ENCODE measurements around the gene TMEM8B. TPM values are rescaled to one million over a fixed set of nuclear protein-coding genes. Genes with fewer than 3 reads are reported as not detected.

The TMEM8B gene
- polyA plus RNA-seq, 3 donors, result 2.6 to 11.6 (median 3.8) TPM

- intact Hi-C loops (cut with micrococcal nuclease), result no loop called here
- Histone ChIP-seq H3K9me3 (replicated peaks in 1 of 2; ENCODE audit: control insufficient read depth in 1 of 2, insufficient read depth in 1 of 2, low read length in 2 of 2) (no peaks in the 10 kb centered on the region), H4K20me1 (ENCODE audit: insufficient read depth, low read length) (no peaks in the 10 kb centered on the region), H2AFZ (ENCODE audit: insufficient read depth, low read depth, low read length, poor library complexity, severe bottlenecking) (no peak overlapping the region), H3K79me2 (ENCODE audit: insufficient read depth, low read length) (no peaks in the 10 kb centered on the region), H3K4me1 (ENCODE audit: control insufficient read depth in 1 of 2, insufficient read depth in 2 of 2, low read length in 2 of 2) (no peaks in the 10 kb centered on the region), H3K9ac (ENCODE audit: insufficient read depth, low read length, poor library complexity, severe bottlenecking) (no peak overlapping the region), H3K27ac (ENCODE audit: low read depth in 1 of 2, low read length in 2 of 2) (no peak overlapping the region), H3K36me3 (replicated peaks in 1 of 2; ENCODE audit: control insufficient read depth in 1 of 2, insufficient read depth in 2 of 2, low read length in 2 of 2) (no peaks in the 10 kb centered on the region), H3K4me3 (replicated peaks in 1 of 3; ENCODE audit: low read depth in 2 of 3, low read length in 3 of 3) (no peak overlapping the region), H3K4me2 (replicated peaks; ENCODE audit: extremely low read depth, low read length, poor library complexity, severe bottlenecking) (no peak overlapping the region), H3K27me3 (ENCODE audit: control insufficient read depth in 2 of 2, insufficient read depth in 2 of 2, low read length in 2 of 2) (peaks cover 0 to 2% of the 10 kb centered on the region in 2 donors)
- no peak for TF ChIP-seq CTCF (IDR thresholded peaks at IDR 0.05)
- H3K4me1 Mint-ChIP-seq, result no peaks in the 10 kb centered on the region
- no peaks in the 10 kb centered on the region for H3K9me3 Mint-ChIP-seq
- no peak for DNase-seq
- H3K36me3 Mint-ChIP-seq, result no peaks in the 10 kb centered on the region
- no peak overlapping the region for H3K4me3 Mint-ChIP-seq
- peaks cover 11 to 35% (median 17%) of the 10 kb centered on the region in 3 donors for H3K27me3 Mint-ChIP-seq (ENCODE audit: low read depth in 3 of 3)
- H3K27ac Mint-ChIP-seq, result no peak overlapping the region
Observed at GRCh38 chr9:35898337-35898736, 69.3 kb downstream of the TMEM8B start.

- Histone ChIP-seq H3K4me2 (replicated peaks; ENCODE audit: extremely low read depth, low read length, poor library complexity, severe bottlenecking) (no peak overlapping the region), H2AFZ (ENCODE audit: insufficient read depth, low read depth, low read length, poor library complexity, severe bottlenecking) (no peak overlapping the region), H3K36me3 (replicated peaks in 1 of 2; ENCODE audit: control insufficient read depth in 1 of 2, insufficient read depth in 2 of 2, low read length in 2 of 2) (no peaks in the 10 kb centered on the region), H3K4me3 (replicated peaks in 1 of 3; ENCODE audit: low read depth in 2 of 3, low read length in 3 of 3) (no peak overlapping the region), H3K4me1 (ENCODE audit: control insufficient read depth in 1 of 2, insufficient read depth in 2 of 2, low read length in 2 of 2) (no peaks in the 10 kb centered on the region), H3K9me3 (replicated peaks in 1 of 2; ENCODE audit: control insufficient read depth in 1 of 2, insufficient read depth in 1 of 2, low read length in 2 of 2) (no peaks in the 10 kb centered on the region), H4K20me1 (ENCODE audit: insufficient read depth, low read length) (no peaks in the 10 kb centered on the region), H3K79me2 (ENCODE audit: insufficient read depth, low read length) (no peaks in the 10 kb centered on the region), H3K27ac (ENCODE audit: low read depth in 1 of 2, low read length in 2 of 2) (no peak overlapping the region), H3K9ac (ENCODE audit: insufficient read depth, low read length, poor library complexity, severe bottlenecking) (no peak overlapping the region), H3K27me3 (ENCODE audit: control insufficient read depth in 2 of 2, insufficient read depth in 2 of 2, low read length in 2 of 2) (peaks cover 0 to 2% of the 10 kb centered on the region in 2 donors)
- no peak for DNase-seq
- Mint-ChIP-seq H3K27me3 (ENCODE audit: low read depth in 3 of 3) (peaks cover 11 to 35% (median 19%) of the 10 kb centered on the region in 3 donors), H3K4me3 (no peak overlapping the region), H3K9me3 (no peaks in the 10 kb centered on the region), H3K36me3 (no peaks in the 10 kb centered on the region), H3K4me1 (no peaks in the 10 kb centered on the region), H3K27ac (no peak overlapping the region)
- WGBS (ENCODE audit: insufficient coverage), result no CpG with 5 or more reads among the region's 2 CpGs
- no peak for TF ChIP-seq CTCF (IDR thresholded peaks at IDR 0.05)
- intact Hi-C loops (cut with micrococcal nuclease), result no loop called here
Observed at GRCh38 chr9:35899021-35899420, 70.0 kb downstream of the TMEM8B start.
